Natural killer cell treated with Interleukin-12 subunit alpha and Interleukin-12 subunit beta and Interleukin-15 and Interleukin-18, amount 100 ng/mL, for 72 hours (primary cell): ENCODE measurements around the gene ZNF579. TPM values are rescaled to one million over a fixed set of nuclear protein-coding genes. Genes with fewer than 3 reads are reported as not detected.

ENCODE experiments used
- ATAC-seq, 2 donors: fragments of 150-1000 bp; cut with Tn5 transposase in 1 of 2; sonication (Bioruptor Pico), chemical (Tn5 transposase) in 1 of 2; 2 replicates each; pipeline ENCODE4 v1.10.0; 2021
- DNase-seq: peaks from one replicate; pipeline ENCODE4 v3.0.0; 2022; ENCODE audit warnings: low spot score
- H3K27ac Mint-ChIP-seq, 2 donors: 1 replicate in 1 of 2; 2 replicates in 1 of 2; pipeline ENCODE4 v1.8.0; 2022; ENCODE audit warnings: mixed read lengths in 2 of 2, mild to moderate bottlenecking in 1 of 2, moderate library complexity in 1 of 2
- H3K27me3 Mint-ChIP-seq, 2 donors: 1 replicate in 1 of 2; 2 replicates in 1 of 2; pipeline ENCODE4 v1.8.0; 2022; ENCODE audit warnings: mixed read lengths in 2 of 2
- H3K36me3 Mint-ChIP-seq: one replicate; pipeline ENCODE4 v1.8.0; 2022; ENCODE audit warnings: mixed read lengths
- H3K4me1 Mint-ChIP-seq, 2 donors: 1 replicate in 1 of 2; 2 replicates in 1 of 2; pipeline ENCODE4 v1.8.0; 2022; ENCODE audit warnings: low read depth in 2 of 2, mixed read lengths in 2 of 2, mild to moderate bottlenecking in 1 of 2
- H3K4me3 Mint-ChIP-seq: one replicate; pipeline ENCODE4 v1.8.0; 2022; ENCODE audit warnings: mixed read lengths
- H3K9me3 Mint-ChIP-seq: 2 replicates; pipeline ENCODE4 v1.8.0; 2022; ENCODE audit warnings: mixed read lengths
- total RNA-seq, 2 donors: library from RNA; stranded (reverse); gene quantifications; one replicate each; pipeline ENCODE4 v1.2.3, GENCODE V29; 2022

ZNF579 gene, protein sequence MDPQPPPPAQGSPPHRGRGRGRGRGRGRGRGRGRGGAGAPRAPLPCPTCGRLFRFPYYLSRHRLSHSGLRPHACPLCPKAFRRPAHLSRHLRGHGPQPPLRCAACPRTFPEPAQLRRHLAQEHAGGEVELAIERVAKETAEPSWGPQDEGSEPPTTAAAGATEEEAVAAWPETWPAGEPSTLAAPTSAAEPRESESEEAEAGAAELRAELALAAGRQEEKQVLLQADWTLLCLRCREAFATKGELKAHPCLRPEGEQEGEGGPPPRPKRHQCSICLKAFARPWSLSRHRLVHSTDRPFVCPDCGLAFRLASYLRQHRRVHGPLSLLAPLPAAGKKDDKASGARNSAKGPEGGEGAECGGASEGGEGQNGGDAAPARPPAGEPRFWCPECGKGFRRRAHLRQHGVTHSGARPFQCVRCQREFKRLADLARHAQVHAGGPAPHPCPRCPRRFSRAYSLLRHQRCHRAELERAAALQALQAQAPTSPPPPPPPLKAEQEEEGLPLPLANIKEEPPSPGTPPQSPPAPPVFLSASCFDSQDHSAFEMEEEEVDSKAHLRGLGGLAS
- 10 to 100 TPM in 1 of 2 donors, 1 to 10 TPM in 1; 6.5 to 10.2 TPM for total RNA-seq

GRCh38 chr19:55580628-55581144 is at the start of gene ZNF579:
Gene ZNF579, minus strand, starts transcription at chr19:55580848. Its CDS starts 1,209 bp downstream, at chr19:55579639.
- peak within 1 kb of the TSS; percentile 89 for H3K4me3 Mint-ChIP-seq
- H3K27me3 Mint-ChIP-seq: peaks cover 8% of the 10 kb centered on the region in 2 donors

DNA sequence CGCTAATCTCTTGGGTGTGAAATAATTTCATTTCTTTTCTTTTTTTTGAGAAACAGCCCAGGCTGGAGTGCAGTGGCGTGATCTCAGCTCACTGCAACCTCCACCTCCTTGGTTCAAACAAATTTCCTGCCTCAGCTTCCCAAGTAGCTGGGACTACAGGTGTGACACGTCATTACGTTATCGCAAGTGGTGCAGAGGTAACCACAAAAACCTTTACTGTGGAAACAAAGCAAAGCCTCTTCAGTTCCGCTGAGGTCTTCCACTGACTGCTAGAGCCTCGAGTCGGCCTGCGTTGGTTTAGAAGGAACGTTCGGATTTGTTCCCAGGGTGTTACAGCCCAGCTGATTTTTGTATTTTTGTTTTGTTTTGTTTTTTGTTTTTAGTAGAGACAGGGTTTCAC is 45.7 kb upstream of the ZNF579 start:
- Mint-ChIP-seq H3K4me3 (peak overlapping the region; percentile 39), H3K27me3 (peaks cover 0 to 3% of the 10 kb centered on the region in 2 donors), H3K4me1 (peaks cover 20 to 27% of the 10 kb centered on the region in 2 donors), H3K27ac (peak overlapping the region in 1 of 2 donors; percentile 10), H3K9me3 (no peaks in the 10 kb centered on the region), H3K36me3 (no peaks in the 10 kb centered on the region)
- DNase-seq (no peak), ATAC-seq (peak in 1 of 2 donors; percentile 31)

More at GRCh38 chr19:55580628-55581144, at the start of gene ZNF579:
- peak; percentile 75 to 79 for ATAC-seq
- Mint-ChIP-seq H3K4me1 (peaks cover 19 to 27% of the 10 kb centered on the region in 2 donors), H3K36me3 (no peaks in the 10 kb centered on the region), H3K27ac (peak within 1 kb of the TSS; percentile 65 to 73), H3K9me3 (no peaks in the 10 kb centered on the region)
- DNase-seq: peak; percentile 79

DNA sequence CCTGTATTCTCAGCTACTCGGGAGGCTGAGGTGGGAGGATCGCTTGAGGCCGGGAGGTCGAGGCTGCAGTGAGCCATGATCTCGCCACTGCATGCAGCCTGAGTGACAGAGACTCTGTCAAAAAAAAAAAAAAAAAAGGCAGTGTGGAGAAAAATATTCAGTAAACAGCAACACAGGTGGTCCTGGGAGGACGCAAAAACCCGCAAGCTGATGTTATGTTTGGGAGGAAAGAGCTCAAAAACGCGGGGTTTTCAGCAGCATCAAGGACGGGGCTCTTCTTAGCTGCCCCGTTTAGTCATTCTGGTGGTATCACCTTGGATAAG is 44.3 kb upstream of the ZNF579 start:
- H3K9me3 Mint-ChIP-seq: no peaks in the 10 kb centered on the region
- H3K4me3 Mint-ChIP-seq: peak overlapping the region; percentile 69
- no peaks in the 10 kb centered on the region for H3K36me3 Mint-ChIP-seq
- peaks cover 0 to 3% of the 10 kb centered on the region in 2 donors for H3K27me3 Mint-ChIP-seq
- peak overlapping the region; percentile 73 to 87 for H3K27ac Mint-ChIP-seq
- no peak for ATAC-seq
- H3K4me1 Mint-ChIP-seq: peaks cover 28 to 38% of the 10 kb centered on the region in 2 donors
- no peak for DNase-seq

DNA sequence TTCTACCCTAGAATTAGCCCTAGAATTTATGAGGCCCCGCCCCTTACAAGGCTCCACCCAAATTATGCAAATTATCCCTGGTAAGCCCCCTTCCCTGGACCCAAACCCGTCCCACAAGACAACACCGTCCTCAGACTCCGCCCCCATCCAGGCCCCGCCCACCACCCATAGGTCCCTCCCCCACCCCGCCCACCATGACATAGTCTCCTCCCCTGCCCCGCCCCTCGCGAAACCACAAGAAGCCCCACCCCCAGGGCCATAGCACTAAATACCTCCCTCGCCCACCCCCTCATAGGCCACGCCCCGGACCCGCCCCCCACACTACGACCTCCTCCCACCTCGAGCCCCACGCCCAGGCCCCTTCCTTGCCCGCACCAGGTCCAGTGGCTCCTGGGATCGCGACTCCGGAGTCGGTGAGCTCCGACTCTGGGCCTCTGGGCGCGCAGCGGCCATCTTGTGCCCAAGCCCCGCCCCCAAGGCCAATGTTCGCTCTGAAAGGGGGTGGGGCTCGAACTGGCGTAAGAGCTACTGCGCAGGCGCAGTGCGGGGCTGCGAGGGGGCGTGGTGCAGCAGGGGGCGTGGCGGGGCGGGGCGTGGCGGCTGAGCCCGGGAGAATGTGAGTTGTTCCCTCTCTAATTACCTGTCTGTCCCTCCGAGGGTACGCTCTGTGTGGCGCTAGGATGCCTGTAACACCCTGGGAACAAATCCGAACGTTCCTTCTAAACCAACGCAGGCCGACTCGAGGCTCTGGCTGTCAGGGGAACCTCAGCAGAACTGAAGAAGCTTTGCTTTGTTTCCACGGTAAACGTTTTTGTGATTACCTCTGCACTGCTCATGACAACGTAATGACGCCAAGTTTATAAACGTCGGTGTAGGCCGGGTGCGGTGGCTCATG is 43.7 kb upstream of the ZNF579 start, which contains the start of gene ZNF784:
ZNF784 (minus strand) TSS at position 458 of the 895 bp plus-strand sequence; CDS start at position 453, 5 bp downstream.
- peaks cover 28 to 39% of the 10 kb centered on the region in 2 donors for H3K4me1 Mint-ChIP-seq
- no peaks in the 10 kb centered on the region for H3K36me3 Mint-ChIP-seq
- peak; percentile 95 for DNase-seq
- peak; percentile 91 to 95 for ATAC-seq
- H3K9me3 Mint-ChIP-seq: no peaks in the 10 kb centered on the region
- H3K27me3 Mint-ChIP-seq: peaks cover 0 to 3% of the 10 kb centered on the region in 2 donors
- H3K27ac Mint-ChIP-seq: peak within 1 kb of the TSS; percentile 73 to 87
- H3K4me3 Mint-ChIP-seq: peak within 1 kb of the TSS; percentile 69

DNA sequence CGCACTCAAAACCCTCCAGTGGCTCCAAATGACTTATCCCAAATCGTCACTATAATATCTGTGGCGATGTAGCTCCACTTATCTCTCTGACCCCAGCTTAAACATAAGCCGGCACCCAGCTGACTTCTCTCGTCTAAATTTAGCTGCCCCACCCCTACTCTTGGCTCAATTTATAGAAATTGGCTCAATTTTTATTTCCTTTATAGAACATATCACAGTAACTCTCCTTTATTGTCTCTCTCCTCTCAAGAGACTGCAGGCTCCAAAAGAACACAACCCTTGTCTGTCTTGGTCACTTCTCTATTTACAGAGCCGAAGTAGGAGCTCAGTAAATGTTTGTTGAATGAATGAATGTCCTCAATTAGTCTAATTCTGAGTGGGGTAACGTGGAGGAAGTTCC is 42.9 kb upstream of the ZNF579 start:
- Mint-ChIP-seq H3K4me3 (peak overlapping the region; percentile 69), H3K27ac (peak overlapping the region; percentile 73 to 87), H3K36me3 (no peaks in the 10 kb centered on the region), H3K9me3 (no peaks in the 10 kb centered on the region), H3K4me1 (peaks cover 28 to 39% of the 10 kb centered on the region in 2 donors), H3K27me3 (peaks cover 0 to 3% of the 10 kb centered on the region in 2 donors)
- DNase-seq (no peak), ATAC-seq (no peak)

DNA sequence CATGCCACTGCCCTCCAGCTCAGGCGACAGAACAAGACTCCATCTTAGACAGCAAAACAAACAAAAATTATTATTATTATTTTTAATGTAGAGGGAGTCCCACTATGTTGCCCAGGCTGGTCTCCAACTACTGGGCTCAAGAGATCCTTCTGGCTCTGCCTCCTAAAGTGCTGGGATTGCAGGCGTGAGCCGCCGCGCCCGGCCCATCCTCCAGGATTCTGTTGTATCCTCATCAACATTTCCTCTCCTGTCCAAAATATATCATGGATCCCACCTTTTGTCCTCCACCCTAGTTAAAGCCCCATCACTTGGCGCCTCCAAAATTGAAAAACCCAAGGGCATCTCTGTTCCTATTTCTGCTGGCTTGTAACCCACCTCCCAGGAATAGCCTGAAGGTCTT is 42.5 kb upstream of the ZNF579 start:
- Mint-ChIP-seq H3K27ac (peak overlapping the region; percentile 73 to 87), H3K36me3 (no peaks in the 10 kb centered on the region), H3K27me3 (peaks cover 0 to 2% of the 10 kb centered on the region in 2 donors), H3K4me1 (peaks cover 28 to 39% of the 10 kb centered on the region in 2 donors), H3K9me3 (no peaks in the 10 kb centered on the region), H3K4me3 (no peak overlapping the region)
- DNase-seq: no peak
- no peak for ATAC-seq

DNA sequence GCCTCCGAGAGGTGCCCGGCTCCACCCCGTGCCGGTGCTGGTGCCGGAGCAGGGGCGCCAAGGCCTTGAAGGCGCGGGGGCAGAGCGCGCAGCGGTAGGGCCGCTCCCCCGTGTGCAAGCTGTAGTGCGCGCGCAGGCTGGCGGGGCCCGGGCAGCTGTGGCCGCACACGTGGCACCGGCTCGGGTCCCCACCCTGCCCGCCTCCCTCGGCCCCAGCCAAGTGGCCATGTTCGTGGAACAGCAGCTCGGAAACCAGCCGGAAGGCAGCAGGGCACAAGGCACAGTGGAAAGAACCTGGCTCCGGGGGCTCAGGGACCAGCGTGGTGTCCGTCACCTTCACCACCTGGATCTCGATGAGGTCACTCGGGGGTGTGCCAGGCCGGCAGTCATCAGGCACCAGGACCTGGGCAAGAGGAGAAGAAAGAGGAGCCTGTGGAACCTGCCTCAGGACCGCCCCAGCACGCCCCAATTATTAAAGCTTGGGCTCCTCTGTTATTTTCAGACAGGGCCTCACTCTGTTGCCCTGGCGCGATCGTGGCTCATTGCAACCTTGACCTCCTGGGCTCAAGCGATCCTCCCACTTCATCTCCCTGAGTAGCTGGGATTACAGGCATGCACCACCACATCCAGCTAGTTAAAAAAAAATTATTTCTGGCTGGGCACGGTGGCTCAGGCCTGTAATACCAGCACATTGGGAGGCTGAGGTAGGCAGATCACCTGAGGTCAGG is 41.8 kb upstream of the ZNF579 start:
- no peak for DNase-seq
- Mint-ChIP-seq H3K9me3 (no peaks in the 10 kb centered on the region), H3K4me1 (peaks cover 29 to 39% of the 10 kb centered on the region in 2 donors), H3K36me3 (peaks cover 2% of the 10 kb centered on the region), H3K4me3 (no peak overlapping the region), H3K27ac (no peak overlapping the region), H3K27me3 (no peaks in the 10 kb centered on the region)
- ATAC-seq: no peak

GRCh38 chr19:55621673-55622231 is 41.1 kb upstream of the ZNF579 start:
- Mint-ChIP-seq H3K27me3 (no peaks in the 10 kb centered on the region), H3K9me3 (no peaks in the 10 kb centered on the region), H3K4me3 (no peak overlapping the region), H3K36me3 (peaks cover 4% of the 10 kb centered on the region), H3K27ac (no peak overlapping the region), H3K4me1 (peaks cover 32 to 36% of the 10 kb centered on the region in 2 donors)
- no peak for ATAC-seq
- DNase-seq: no peak

DNA sequence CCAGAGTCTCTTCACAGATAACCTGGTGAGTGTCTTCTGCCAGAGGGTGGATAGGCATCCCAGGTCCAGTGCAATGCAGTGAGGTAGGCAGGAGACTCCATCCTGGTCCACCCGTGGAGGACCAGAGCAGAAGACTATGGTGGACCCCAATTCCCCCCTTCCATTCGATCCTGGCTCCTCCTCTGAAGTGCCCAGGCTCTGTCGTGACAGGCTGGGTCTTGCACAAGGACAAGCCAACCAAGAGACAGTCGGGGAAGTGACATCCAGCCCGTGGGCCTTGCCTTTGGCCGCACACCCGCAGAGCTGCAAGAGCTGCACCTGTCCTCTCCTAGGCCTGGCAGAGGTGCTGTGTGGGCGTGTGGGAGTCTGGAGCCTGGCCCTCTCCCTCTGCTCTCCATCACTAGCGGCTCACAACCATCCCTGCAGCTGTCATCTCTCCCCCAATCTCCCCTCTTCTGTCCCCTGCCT is 40.6 kb upstream of the ZNF579 start:
- no peak overlapping the region for H3K27ac Mint-ChIP-seq
- H3K4me1 Mint-ChIP-seq: peaks cover 31 to 32% of the 10 kb centered on the region in 2 donors
- peaks cover 4% of the 10 kb centered on the region for H3K36me3 Mint-ChIP-seq
- DNase-seq: no peak
- H3K4me3 Mint-ChIP-seq: no peak overlapping the region
- no peaks in the 10 kb centered on the region for H3K27me3 Mint-ChIP-seq
- no peaks in the 10 kb centered on the region for H3K9me3 Mint-ChIP-seq
- ATAC-seq: no peak

GRCh38 chr19:55620410-55621204 is 40.0 kb upstream of the ZNF579 start:
- peaks cover 4% of the 10 kb centered on the region for H3K36me3 Mint-ChIP-seq
- no peak overlapping the region for H3K4me3 Mint-ChIP-seq
- no peak for ATAC-seq
- peaks cover 28 to 32% of the 10 kb centered on the region in 2 donors for H3K4me1 Mint-ChIP-seq
- H3K27me3 Mint-ChIP-seq: no peaks in the 10 kb centered on the region
- peak overlapping the region in 1 of 2 donors; percentile 36 for H3K27ac Mint-ChIP-seq
- no peaks in the 10 kb centered on the region for H3K9me3 Mint-ChIP-seq
- DNase-seq: no peak

DNA sequence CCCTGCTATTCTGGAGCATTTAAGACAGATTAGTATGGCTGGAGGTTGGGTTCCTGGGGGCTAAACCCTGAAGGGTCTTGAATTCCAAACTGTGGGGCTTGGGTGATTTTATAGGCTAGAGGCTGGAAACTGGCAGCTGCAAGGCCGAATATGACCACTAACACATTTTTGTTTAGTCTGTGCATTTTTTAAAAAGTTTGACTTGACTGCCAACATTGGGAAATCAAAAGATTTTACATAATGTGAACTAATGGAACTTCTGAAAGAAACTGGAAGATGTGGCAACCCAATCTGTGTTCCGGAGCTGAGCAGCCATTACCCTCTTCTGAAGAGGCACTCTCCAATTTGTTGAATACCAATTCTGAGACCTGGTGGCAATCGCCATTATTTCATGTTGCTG is 38.6 kb upstream of the ZNF579 start:
- no peaks in the 10 kb centered on the region for H3K9me3 Mint-ChIP-seq
- H3K27me3 Mint-ChIP-seq: no peaks in the 10 kb centered on the region
- peaks cover 22% of the 10 kb centered on the region in 2 donors for H3K4me1 Mint-ChIP-seq
- ATAC-seq (no peak), DNase-seq (no peak)
- no peak overlapping the region for H3K4me3 Mint-ChIP-seq
- H3K36me3 Mint-ChIP-seq: peaks cover 4% of the 10 kb centered on the region
- H3K27ac Mint-ChIP-seq: peak overlapping the region in 1 of 2 donors; percentile 36

- Mint-ChIP-seq H3K4me1 (peaks cover 15% of the 10 kb centered on the region in 2 donors), H3K27me3 (no peaks in the 10 kb centered on the region), H3K9me3 (no peaks in the 10 kb centered on the region), H3K27ac (no peak overlapping the region), H3K4me3 (no peak overlapping the region), H3K36me3 (peaks cover 4% of the 10 kb centered on the region)
- ATAC-seq: no peak
- DNase-seq: no peak
Observed at GRCh38 chr19:55618426-55618825, 37.8 kb upstream of the ZNF579 start.
